Measurements from ENCODE around the gene TXNDC5. TPM values are rescaled to one million over a fixed set of nuclear protein-coding genes. Genes with fewer than 3 reads are reported as not detected.

TXNDC5 gene
- total and polyA plus RNA-seq, 2 of the 13 experiments (the other 11 are each of a cell fraction or from before 2014, with no cell fraction given), result 287 to 578 TPM

DNA sequence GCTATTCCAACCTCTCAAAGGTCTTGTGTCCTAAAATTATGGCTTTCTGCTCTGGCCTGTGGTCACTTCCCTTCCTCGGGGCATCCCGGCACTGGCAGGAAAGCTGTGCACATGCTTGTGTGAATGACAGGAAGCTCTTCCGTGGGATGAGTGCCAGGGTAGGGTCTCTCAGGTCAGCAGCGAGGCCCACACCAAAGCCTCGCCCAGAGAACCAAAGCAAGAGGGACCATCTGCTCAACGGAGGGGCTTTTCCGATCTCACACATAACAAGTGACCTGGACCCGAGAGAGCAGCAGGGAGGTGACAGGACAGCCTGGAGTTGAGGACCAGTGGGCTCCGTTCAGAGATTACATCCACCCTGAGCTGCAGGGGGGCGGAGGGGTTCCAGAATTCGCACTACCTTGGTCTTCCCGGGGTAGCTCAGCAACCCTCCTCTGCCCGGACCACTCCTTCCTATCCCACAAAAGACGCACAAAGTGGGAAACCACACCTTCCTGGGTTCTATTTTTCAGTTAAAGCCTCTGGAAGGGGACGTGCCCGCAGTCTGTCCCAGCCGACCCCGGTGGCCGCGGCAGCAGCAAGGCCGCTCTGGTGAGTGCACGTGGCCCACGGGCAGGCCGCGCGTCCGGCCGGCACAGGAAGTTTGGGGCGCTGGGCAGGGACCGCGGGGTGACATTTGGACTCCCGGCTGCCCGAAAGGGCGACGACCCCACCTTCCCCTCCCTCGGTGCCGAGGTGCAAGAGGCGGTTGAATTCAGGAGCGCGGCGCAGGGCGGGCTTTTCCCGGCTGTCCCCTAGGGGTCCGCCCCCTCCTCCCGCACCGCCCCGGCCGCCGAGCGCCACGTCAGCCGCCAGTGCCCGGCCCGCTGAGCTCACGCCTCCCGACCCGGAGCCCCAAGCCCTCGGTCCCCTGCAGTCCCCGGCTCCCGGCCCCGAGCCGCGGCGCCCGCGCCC, 988 bp downstream of the TXNDC5 start (continued):
- TF ChIP-seq, protein P1, sequence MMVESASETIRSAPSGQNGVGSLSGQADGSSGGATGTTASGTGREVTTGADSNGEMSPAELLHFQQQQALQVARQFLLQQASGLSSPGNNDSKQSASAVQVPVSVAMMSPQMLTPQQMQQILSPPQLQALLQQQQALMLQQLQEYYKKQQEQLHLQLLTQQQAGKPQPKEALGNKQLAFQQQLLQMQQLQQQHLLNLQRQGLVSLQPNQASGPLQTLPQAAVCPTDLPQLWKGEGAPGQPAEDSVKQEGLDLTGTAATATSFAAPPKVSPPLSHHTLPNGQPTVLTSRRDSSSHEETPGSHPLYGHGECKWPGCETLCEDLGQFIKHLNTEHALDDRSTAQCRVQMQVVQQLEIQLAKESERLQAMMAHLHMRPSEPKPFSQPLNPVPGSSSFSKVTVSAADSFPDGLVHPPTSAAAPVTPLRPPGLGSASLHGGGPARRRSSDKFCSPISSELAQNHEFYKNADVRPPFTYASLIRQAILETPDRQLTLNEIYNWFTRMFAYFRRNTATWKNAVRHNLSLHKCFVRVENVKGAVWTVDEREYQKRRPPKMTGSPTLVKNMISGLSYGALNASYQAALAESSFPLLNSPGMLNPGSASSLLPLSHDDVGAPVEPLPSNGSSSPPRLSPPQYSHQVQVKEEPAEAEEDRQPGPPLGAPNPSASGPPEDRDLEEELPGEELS (CRISPR knock-in tag; IDR thresholded peaks at IDR 0.05), result peak; percentile 64
- peak; percentile 79 to 86; a peak in 3 of 4 replicates for TF ChIP-seq KLF16 (CRISPR knock-in tag; IDR thresholded peaks at IDR 0.05)
- TF ChIP-seq ZNF484 (CRISPR knock-in tag; IDR thresholded peaks at IDR 0.05; ENCODE audit: borderline replicate concordance, low read depth), result peak; percentile 94; the same call in 1 of the 2 replicates
- no peak; the same call in 1 of the 2 replicates for TF ChIP-seq ZNF746 (CRISPR knock-in tag; IDR thresholded peaks at IDR 0.05)
- TF ChIP-seq, protein P2, sequence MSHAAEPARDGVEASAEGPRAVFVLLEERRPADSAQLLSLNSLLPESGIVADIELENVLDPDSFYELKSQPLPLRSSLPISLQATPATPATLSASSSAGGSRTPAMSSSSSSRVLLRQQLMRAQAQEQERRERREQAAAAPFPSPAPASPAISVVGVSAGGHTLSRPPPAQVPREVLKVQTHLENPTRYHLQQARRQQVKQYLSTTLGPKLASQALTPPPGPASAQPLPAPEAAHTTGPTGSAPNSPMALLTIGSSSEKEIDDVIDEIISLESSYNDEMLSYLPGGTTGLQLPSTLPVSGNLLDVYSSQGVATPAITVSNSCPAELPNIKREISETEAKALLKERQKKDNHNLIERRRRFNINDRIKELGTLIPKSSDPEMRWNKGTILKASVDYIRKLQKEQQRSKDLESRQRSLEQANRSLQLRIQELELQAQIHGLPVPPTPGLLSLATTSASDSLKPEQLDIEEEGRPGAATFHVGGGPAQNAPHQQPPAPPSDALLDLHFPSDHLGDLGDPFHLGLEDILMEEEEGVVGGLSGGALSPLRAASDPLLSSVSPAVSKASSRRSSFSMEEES (CRISPR knock-in tag; IDR thresholded peaks at IDR 0.05), result peak; percentile 80
- peak; percentile 91; the same call in 1 of the 2 replicates for TF ChIP-seq CHCHD3 (CRISPR knock-in tag; IDR thresholded peaks at IDR 0.05)
- TF ChIP-seq, protein P3, sequence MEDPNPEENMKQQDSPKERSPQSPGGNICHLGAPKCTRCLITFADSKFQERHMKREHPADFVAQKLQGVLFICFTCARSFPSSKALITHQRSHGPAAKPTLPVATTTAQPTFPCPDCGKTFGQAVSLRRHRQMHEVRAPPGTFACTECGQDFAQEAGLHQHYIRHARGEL (CRISPR knock-in tag; IDR thresholded peaks at IDR 0.05), result 0 out of 2 replicates have a peak, but pooled peaks have one; percentile 54
- 0 out of 2 replicates have a peak, but pooled peaks have one; percentile 80 for TF ChIP-seq ZSCAN12 (CRISPR knock-in tag; IDR thresholded peaks at IDR 0.05)
- TF ChIP-seq ZNF333 (CRISPR knock-in tag; IDR thresholded peaks at IDR 0.05; ENCODE audit: borderline replicate concordance), result 0 out of 2 replicates have a peak, but pooled peaks have one; percentile 21
- TF ChIP-seq, protein P4, sequence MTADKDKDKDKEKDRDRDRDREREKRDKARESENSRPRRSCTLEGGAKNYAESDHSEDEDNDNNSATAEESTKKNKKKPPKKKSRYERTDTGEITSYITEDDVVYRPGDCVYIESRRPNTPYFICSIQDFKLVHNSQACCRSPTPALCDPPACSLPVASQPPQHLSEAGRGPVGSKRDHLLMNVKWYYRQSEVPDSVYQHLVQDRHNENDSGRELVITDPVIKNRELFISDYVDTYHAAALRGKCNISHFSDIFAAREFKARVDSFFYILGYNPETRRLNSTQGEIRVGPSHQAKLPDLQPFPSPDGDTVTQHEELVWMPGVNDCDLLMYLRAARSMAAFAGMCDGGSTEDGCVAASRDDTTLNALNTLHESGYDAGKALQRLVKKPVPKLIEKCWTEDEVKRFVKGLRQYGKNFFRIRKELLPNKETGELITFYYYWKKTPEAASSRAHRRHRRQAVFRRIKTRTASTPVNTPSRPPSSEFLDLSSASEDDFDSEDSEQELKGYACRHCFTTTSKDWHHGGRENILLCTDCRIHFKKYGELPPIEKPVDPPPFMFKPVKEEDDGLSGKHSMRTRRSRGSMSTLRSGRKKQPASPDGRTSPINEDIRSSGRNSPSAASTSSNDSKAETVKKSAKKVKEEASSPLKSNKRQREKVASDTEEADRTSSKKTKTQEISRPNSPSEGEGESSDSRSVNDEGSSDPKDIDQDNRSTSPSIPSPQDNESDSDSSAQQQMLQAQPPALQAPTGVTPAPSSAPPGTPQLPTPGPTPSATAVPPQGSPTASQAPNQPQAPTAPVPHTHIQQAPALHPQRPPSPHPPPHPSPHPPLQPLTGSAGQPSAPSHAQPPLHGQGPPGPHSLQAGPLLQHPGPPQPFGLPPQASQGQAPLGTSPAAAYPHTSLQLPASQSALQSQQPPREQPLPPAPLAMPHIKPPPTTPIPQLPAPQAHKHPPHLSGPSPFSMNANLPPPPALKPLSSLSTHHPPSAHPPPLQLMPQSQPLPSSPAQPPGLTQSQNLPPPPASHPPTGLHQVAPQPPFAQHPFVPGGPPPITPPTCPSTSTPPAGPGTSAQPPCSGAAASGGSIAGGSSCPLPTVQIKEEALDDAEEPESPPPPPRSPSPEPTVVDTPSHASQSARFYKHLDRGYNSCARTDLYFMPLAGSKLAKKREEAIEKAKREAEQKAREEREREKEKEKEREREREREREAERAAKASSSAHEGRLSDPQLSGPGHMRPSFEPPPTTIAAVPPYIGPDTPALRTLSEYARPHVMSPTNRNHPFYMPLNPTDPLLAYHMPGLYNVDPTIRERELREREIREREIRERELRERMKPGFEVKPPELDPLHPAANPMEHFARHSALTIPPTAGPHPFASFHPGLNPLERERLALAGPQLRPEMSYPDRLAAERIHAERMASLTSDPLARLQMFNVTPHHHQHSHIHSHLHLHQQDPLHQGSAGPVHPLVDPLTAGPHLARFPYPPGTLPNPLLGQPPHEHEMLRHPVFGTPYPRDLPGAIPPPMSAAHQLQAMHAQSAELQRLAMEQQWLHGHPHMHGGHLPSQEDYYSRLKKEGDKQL (CRISPR knock-in tag; IDR thresholded peaks at IDR 0.05; ENCODE audit: low read depth), result no peak; the same call in 1 of the 2 replicates
- peak; percentile 90 for TF ChIP-seq ZKSCAN5 (CRISPR knock-in tag; IDR thresholded peaks at IDR 0.05)
- no peak for TF ChIP-seq SAFB2 (CRISPR knock-in tag; IDR thresholded peaks at IDR 0.05; ENCODE audit: borderline replicate concordance, low read depth)
- TF ChIP-seq TMF1 (CRISPR knock-in tag; IDR thresholded peaks at IDR 0.05; ENCODE audit: low read depth), result peak; percentile 95
- TF ChIP-seq, protein P5, sequence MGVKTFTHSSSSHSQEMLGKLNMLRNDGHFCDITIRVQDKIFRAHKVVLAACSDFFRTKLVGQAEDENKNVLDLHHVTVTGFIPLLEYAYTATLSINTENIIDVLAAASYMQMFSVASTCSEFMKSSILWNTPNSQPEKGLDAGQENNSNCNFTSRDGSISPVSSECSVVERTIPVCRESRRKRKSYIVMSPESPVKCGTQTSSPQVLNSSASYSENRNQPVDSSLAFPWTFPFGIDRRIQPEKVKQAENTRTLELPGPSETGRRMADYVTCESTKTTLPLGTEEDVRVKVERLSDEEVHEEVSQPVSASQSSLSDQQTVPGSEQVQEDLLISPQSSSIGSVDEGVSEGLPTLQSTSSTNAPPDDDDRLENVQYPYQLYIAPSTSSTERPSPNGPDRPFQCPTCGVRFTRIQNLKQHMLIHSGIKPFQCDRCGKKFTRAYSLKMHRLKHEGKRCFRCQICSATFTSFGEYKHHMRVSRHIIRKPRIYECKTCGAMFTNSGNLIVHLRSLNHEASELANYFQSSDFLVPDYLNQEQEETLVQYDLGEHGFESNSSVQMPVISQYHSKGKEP (CRISPR knock-in tag; IDR thresholded peaks at IDR 0.05), result 0 out of 2 replicates have a peak, but pooled peaks have one; percentile 82
- TF ChIP-seq ZNF232 (CRISPR knock-in tag; IDR thresholded peaks at IDR 0.05; ENCODE audit: borderline replicate concordance), result peak; percentile 93
- peak; percentile 77; the same call in 1 of the 2 replicates for TF ChIP-seq ZSCAN29 (CRISPR knock-in tag; conservative IDR thresholded peaks at IDR 0.05)

All from HepG2 (cell line).